Measurements from ENCODE around the gene MYLIP. TPM values are rescaled to one million over a fixed set of nuclear protein-coding genes. Genes with fewer than 3 reads are reported as not detected.

MYLIP gene
- total and polyA plus RNA-seq, 12 donors, result 7.5 to 49.2 (median 28.8) TPM

DNA sequence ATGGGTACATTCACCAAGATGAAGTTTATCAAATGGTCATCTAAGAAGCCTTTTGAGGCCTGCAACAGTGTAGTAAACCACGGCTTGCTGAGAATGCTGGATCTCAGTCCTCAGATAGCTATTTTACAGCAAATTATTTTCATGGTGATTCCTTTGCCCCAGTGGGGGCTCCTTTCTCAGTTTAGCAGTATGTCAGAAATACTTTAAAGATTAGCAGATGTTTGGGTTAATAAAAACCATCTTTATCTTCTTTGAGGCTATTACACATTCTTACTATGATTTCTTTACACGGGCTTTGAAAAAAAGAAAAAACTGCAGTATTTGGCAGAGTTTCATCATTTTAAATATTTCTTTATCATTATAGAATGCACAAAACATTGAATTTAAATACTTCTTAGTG, 10.7 kb downstream of the MYLIP start:
- Histone ChIP-seq H3K4me3 (no peak overlapping the region), H3K27ac (no peak overlapping the region), H3K9me3 (replicated peaks in 1 of 3) (no peaks in the 10 kb centered on the region), H3K27me3 (no peaks in the 10 kb centered on the region), H3K4me1 (replicated peaks in 1 of 2) (peaks cover 32 to 42% of the 10 kb centered on the region in 2 donors), H3K36me3 (replicated peaks in 1 of 2) (peaks cover 0 to 32% of the 10 kb centered on the region in 2 donors)
- TF ChIP-seq, protein P1, sequence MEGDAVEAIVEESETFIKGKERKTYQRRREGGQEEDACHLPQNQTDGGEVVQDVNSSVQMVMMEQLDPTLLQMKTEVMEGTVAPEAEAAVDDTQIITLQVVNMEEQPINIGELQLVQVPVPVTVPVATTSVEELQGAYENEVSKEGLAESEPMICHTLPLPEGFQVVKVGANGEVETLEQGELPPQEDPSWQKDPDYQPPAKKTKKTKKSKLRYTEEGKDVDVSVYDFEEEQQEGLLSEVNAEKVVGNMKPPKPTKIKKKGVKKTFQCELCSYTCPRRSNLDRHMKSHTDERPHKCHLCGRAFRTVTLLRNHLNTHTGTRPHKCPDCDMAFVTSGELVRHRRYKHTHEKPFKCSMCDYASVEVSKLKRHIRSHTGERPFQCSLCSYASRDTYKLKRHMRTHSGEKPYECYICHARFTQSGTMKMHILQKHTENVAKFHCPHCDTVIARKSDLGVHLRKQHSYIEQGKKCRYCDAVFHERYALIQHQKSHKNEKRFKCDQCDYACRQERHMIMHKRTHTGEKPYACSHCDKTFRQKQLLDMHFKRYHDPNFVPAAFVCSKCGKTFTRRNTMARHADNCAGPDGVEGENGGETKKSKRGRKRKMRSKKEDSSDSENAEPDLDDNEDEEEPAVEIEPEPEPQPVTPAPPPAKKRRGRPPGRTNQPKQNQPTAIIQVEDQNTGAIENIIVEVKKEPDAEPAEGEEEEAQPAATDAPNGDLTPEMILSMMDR (IDR thresholded peaks at IDR 0.05), result no peak
- TF ChIP-seq POLR2A (IDR thresholded peaks at IDR 0.05), result no peak
- intact Hi-C loops (cut with DNase I), result loop anchor here in 1 of 2 donors (10.0 kb wide), 1 partner anchor 45 kb away; no protein-coding TSS in a partner anchor
- 80 to 94% (median 86%) methylated on average over 2 of the region's 2 CpGs for WGBS, 4 donors
- DNase-seq, result no peak

DNA sequence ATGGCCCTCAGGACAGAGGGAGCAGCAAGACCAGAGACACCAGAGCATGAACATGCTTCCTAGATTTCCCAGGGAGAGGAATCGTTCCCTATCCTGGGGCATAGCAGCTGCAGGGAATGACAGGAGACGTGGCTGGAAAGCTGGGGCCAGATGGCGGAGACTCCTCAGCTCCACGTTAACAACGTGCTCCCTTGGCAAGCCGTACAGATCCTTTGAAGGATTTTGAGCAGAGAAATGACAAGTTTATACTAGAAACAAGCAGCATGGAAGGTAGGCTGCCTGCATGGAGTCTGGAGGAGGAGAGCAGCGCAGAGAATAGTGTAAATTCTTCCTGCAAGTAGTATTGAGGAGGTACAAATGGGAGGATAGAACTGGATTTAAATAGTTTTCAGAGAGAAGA, 11.7 kb downstream of the MYLIP start:
- TF ChIP-seq, protein P1 (IDR thresholded peaks at IDR 0.05), result no peak
- TF ChIP-seq POLR2A (IDR thresholded peaks at IDR 0.05), result no peak
- Histone ChIP-seq H3K4me3 (no peak overlapping the region), H3K27me3 (no peaks in the 10 kb centered on the region), H3K36me3 (replicated peaks in 1 of 2) (peaks cover 0 to 42% of the 10 kb centered on the region in 2 donors), H3K4me1 (replicated peaks in 1 of 2) (peaks cover 29 to 32% of the 10 kb centered on the region in 2 donors), H3K9me3 (replicated peaks in 1 of 3) (no peaks in the 10 kb centered on the region), H3K27ac (no peak overlapping the region)
- WGBS, 4 donors, result 85 to 90% (median 88%) methylated on average over 7 of the region's 7 CpGs
- intact Hi-C loops (cut with DNase I), result no loop called here
- DNase-seq, result peak in 1 of 7 donors; percentile 45

DNA sequence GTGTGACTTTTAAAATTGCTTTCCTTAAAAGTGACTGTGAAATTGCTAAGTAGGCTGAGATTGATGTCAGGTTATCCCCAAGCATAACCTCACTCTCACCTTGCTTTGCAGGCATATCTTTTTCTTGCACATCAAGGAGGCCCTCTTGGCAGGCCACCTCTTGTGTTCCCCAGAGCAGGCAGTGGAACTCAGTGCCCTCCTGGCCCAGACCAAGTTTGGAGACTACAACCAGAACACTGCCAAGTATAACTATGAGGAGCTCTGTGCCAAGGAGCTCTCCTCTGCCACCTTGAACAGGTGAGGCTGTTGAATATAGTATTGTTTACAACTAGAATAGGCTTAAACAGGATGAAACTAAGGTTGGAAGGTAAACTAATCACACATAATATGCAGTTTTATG, 12.6 kb downstream of the MYLIP start:
- peak in 1 of 7 donors; percentile 35 for DNase-seq
- intact Hi-C loops (cut with DNase I), result no loop called here
- TF ChIP-seq POLR2A (IDR thresholded peaks at IDR 0.05), result no peak
- TF ChIP-seq, protein P1 (IDR thresholded peaks at IDR 0.05), result no peak
- Histone ChIP-seq H3K9me3 (replicated peaks in 1 of 3) (no peaks in the 10 kb centered on the region), H3K27ac (no peak overlapping the region), H3K4me1 (replicated peaks in 1 of 2) (peaks cover 22 to 23% of the 10 kb centered on the region in 2 donors), H3K27me3 (no peaks in the 10 kb centered on the region), H3K36me3 (replicated peaks in 1 of 2) (peaks cover 0 to 48% of the 10 kb centered on the region in 2 donors), H3K4me3 (no peak overlapping the region)

DNA sequence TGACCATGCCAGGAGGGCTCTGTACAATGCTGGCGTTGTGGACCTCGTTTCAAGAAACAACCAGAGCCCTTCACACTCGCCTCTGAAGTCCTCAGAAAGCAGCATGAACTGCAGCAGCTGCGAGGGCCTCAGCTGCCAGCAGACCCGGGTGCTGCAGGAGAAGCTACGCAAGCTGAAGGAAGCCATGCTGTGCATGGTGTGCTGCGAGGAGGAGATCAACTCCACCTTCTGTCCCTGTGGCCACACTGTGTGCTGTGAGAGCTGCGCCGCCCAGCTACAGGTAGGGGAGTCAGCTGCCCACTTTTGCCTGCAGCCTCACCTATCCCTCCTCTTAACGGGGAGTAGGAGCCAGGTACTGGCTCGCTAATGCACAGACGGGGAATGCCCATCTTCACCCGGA, 16.2 kb downstream of the MYLIP start:
- H3K4me3 ChIP-seq, result no peak overlapping the region
- no peaks in the 10 kb centered on the region for H3K9me3 ChIP-seq (replicated peaks in 1 of 3)
- no peak for DNase-seq
- H3K4me1 ChIP-seq (replicated peaks in 1 of 2), result no peaks in the 10 kb centered on the region
- H3K27me3 ChIP-seq, result no peaks in the 10 kb centered on the region
- intact Hi-C loops (cut with DNase I), result no loop called here
- H3K27ac ChIP-seq, result no peak overlapping the region
- peaks cover 0 to 57% of the 10 kb centered on the region in 2 donors for H3K36me3 ChIP-seq (replicated peaks in 1 of 2)
- 81 to 85% (median 83%) methylated on average over 12 to 13 of the region's 13 CpGs for WGBS, 4 donors
- TF ChIP-seq, protein P1 (IDR thresholded peaks at IDR 0.05), result no peak
- TF ChIP-seq POLR2A (IDR thresholded peaks at IDR 0.05), result no peak
